T-helper 9 cell (primary cell): Measurements from ENCODE around the gene KPNB1.
A peak's percentile ranks its signal among the peaks of the same experiment; 100 is the strongest.

Experiments
- DNase-seq: peaks from one replicate; pipeline ENCODE4 v3.0.0-alpha.2; 2020

The KPNB1 gene

GRCh38 chr17:47733047-47733673, 83.4 kb downstream of the KPNB1 start, which contains the start of gene TBX21:
Gene TBX21, plus strand, starts transcription at chr17:47733236. Its CDS starts 219 bp downstream, at chr17:47733455.
- peak; percentile 89 for DNase-seq

GRCh38 chr17:47733674-47734410, 84.1 kb downstream of the KPNB1 start:
- no peak for DNase-seq

DNA sequence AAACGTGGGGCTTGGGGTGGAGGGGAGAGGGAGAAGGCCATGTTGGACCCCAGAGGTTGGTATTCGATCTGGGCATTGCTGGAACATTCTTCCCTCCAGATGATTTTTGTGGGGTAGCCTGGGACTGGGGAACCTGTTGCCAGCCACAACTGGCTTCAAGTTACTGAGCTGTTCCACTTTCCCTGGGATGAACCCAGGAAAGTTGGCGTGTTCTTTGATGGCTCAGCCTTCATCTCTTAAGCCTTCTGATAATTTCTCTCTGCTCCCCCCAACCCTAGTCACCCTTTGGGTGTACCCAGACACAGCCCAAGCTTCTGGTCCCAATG, 85.4 kb downstream of the KPNB1 start:
- DNase-seq = no peak
